ENCODE results near the gene SF3B3. TPM values are rescaled to one million over a fixed set of nuclear protein-coding genes. Genes with fewer than 3 reads are reported as not detected.

The SF3B3 gene
- total and polyA plus RNA-seq, 8 donors = 43.9 to 131 (median 85.5) TPM

DNA sequence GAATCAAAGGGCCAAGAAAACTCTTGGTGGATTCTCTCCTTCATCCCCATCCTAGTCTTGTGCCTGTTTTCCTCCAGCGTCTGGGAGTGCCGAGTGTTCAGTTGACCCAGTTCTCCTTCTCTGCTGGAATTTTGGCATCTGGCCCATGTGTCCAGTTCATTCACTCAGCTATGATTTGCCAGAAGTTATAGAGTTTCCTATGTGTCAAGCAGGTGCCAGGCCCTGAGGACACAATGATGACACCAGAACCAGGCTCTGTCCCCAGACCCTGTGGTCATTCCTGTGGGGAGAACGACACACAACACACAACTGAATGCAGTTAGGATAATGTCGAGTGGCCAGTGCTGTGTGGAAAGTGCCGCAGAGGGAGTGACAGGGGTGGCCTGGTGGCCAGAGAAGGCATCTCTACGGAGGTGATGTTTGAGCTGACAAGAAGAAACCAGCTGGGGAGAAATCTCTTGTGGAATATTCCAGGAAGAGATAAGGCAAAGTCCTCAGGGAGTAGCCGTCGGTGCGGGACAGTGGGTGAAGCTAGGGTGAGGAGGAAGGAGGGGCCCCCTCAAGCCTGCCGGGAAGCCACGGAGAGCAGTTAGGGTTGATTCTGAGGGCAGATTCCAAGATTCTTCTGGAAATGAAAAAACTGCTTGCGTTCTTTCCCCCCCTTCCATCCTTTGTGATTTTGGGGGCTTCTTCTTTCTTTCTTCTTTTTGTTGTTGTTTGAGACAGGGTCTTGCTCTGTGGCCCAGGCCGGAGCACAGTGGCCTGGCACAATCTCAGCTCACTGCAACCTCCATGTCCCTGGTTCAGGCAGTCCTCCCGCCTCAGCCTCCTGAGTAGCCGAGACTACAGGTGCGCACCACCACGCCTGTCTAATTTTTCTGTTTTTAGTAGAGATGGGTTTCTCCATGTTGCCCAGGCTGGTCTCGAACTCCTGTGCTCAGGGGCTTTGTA, 86.9 kb downstream of the SF3B3 start:
- H3K36me3 ChIP-seq = no peaks in the 10 kb centered on the region
- WGBS, 2 donors = 80 to 82% methylated on average over 18 of the region's 18 CpGs
- no peak overlapping the region for H3K4me3 ChIP-seq
- ATAC-seq = no peak
- H3K4me1 ChIP-seq = peaks cover 0 to 8% (median 5%) of the 10 kb centered on the region in 3 donors
- no peak for DNase-seq
- intact Hi-C loops (cut with DNase I) = no loop called here
- H3K9me3 ChIP-seq = no peaks in the 10 kb centered on the region
- H3K27me3 ChIP-seq = no peaks in the 10 kb centered on the region
- TF ChIP-seq, protein P1, sequence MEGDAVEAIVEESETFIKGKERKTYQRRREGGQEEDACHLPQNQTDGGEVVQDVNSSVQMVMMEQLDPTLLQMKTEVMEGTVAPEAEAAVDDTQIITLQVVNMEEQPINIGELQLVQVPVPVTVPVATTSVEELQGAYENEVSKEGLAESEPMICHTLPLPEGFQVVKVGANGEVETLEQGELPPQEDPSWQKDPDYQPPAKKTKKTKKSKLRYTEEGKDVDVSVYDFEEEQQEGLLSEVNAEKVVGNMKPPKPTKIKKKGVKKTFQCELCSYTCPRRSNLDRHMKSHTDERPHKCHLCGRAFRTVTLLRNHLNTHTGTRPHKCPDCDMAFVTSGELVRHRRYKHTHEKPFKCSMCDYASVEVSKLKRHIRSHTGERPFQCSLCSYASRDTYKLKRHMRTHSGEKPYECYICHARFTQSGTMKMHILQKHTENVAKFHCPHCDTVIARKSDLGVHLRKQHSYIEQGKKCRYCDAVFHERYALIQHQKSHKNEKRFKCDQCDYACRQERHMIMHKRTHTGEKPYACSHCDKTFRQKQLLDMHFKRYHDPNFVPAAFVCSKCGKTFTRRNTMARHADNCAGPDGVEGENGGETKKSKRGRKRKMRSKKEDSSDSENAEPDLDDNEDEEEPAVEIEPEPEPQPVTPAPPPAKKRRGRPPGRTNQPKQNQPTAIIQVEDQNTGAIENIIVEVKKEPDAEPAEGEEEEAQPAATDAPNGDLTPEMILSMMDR (IDR thresholded peaks at IDR 0.05) = no peak
- no peak overlapping the region for H3K27ac ChIP-seq
- FAIRE-seq = no peak

DNA sequence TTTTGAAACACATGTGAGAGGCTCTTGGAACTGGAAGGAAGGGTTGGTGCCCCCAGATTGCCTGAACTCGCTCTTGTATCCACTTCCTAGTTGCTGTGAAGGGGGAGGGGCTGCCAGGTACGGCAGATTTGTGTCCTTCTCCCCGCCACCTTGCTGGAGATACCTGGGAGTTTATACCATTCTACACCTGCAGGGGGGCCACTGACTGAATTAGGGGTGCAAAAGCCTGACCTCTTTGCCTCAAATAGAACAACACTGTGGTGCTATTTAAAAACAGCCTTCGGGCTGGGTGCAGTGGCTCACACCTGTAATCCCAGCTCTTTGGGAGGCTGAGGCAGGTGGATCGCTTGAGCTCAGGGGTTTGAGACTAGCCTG, 87.6 kb downstream of the SF3B3 start:
- no peak overlapping the region for H3K4me3 ChIP-seq
- TF ChIP-seq, protein P1 (IDR thresholded peaks at IDR 0.05) = no peak
- intact Hi-C loops (cut with DNase I) = no loop called here
- 92 to 96% methylated on average over 5 of the region's 5 CpGs for WGBS, 2 donors
- no peaks in the 10 kb centered on the region for H3K36me3 ChIP-seq
- H3K27ac ChIP-seq = no peak overlapping the region
- no peak for ATAC-seq
- no peak for DNase-seq
- no peaks in the 10 kb centered on the region for H3K9me3 ChIP-seq
- peaks cover 0 to 8% (median 5%) of the 10 kb centered on the region in 3 donors for H3K4me1 ChIP-seq
- H3K27me3 ChIP-seq = no peaks in the 10 kb centered on the region
- no peak for FAIRE-seq

DNA sequence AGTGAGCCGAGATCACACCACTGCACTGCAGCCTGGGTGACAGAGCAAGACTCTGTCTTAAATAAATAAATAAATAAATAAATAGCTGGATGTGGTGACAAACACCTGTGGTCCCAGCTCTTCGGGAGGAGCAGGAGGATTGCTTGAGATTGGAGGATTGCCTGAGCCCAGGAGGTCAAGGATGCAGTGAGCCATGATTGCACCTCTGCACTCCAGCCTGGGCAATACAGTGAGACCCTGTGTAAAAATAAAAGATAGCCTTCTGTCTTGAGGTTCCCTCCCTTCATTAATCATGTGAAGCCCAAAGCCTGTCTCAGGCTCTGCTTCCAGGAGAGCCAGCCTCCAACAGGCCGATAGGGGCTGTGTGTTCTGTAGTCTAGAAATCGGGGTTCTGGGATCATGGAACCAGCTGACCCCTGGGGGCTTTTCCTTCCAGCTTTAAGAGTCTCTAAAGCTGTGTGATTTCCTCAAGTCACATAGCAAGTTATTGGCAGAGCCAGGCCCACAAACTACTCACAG, 88.2 kb downstream of the SF3B3 start:
- no peak for FAIRE-seq
- intact Hi-C loops (cut with DNase I) = no loop called here
- no peak for DNase-seq
- H3K27ac ChIP-seq = no peak overlapping the region
- TF ChIP-seq, protein P1 (IDR thresholded peaks at IDR 0.05) = no peak
- no peak for ATAC-seq
- H3K36me3 ChIP-seq = no peaks in the 10 kb centered on the region
- H3K27me3 ChIP-seq = no peaks in the 10 kb centered on the region
- 86 to 91% methylated on average over 4 of the region's 4 CpGs for WGBS, 2 donors
- H3K9me3 ChIP-seq = no peaks in the 10 kb centered on the region
- H3K4me1 ChIP-seq = peaks cover 0 to 8% (median 5%) of the 10 kb centered on the region in 3 donors
- H3K4me3 ChIP-seq = no peak overlapping the region

DNA sequence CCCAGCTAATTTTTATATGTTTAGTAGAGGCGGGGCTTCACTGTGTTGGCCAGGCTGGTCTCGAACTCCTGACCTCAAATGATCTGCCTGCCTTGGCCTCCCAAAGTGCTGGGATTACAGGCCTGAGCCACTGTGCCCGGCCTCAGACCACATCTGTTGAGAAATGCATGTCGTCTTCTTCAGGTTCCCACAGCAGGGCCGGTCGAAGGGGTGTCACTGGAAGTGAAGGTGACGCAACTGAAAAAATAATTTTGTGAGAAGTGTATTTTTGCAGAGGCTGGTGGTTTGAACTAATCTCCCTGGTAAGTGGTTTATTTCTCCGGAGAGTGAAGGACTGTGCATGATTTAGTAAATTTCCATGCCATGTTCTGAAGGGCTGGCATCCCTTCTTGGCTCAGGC, 89.3 kb downstream of the SF3B3 start:
- FAIRE-seq (no peak), ATAC-seq (no peak), DNase-seq (no peak)
- no peaks in the 10 kb centered on the region for H3K36me3 ChIP-seq
- H3K27ac ChIP-seq = no peak overlapping the region
- TF ChIP-seq, protein P1 (IDR thresholded peaks at IDR 0.05) = no peak
- no peaks in the 10 kb centered on the region for H3K9me3 ChIP-seq
- no peaks in the 10 kb centered on the region for H3K27me3 ChIP-seq
- 91 to 93% methylated on average over 8 of the region's 8 CpGs for WGBS, 2 donors
- intact Hi-C loops (cut with DNase I) = no loop called here
- H3K4me3 ChIP-seq = no peak overlapping the region
- H3K4me1 ChIP-seq = peaks cover 0 to 8% (median 5%) of the 10 kb centered on the region in 3 donors
